ENCODE results near the gene WWTR1.

Gene WWTR1

DNA sequence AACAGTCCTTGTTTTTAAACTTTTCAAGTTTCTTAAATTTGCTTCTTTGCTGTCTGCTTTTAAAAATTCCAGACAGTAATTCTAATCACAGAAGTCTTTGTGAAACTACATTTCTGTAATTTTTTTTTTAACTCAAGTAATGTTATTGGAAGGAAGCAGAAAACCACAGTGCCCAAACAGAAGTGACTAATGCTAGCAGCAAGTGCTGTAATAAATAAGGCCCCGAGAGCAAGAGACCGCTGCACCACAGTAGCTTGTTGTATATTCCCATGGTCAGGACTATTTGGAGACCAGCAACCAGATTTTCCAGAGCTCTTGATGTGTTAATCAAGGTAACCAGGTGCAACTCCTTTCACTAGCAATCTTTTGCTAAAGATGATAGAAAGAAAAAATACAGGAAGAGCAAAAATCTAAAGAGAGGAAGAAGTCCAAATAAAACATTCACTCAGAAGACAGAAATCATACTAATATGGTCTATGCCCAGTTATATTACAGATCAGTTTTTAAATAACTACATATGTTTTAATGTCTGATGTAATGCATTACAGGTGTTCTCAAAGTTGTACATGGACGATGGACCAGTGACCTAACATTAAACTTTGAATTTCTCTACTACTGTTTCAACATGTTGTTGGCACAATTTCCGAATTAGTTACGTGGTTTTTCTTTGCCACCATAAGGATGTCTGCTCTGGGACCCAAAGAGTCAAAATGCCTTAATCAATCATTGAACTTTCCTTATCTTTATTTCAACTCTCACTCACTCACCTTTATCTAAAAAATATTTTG, 36.4 kb downstream of the WWTR1 start:
- DNase-seq = no peak

DNA sequence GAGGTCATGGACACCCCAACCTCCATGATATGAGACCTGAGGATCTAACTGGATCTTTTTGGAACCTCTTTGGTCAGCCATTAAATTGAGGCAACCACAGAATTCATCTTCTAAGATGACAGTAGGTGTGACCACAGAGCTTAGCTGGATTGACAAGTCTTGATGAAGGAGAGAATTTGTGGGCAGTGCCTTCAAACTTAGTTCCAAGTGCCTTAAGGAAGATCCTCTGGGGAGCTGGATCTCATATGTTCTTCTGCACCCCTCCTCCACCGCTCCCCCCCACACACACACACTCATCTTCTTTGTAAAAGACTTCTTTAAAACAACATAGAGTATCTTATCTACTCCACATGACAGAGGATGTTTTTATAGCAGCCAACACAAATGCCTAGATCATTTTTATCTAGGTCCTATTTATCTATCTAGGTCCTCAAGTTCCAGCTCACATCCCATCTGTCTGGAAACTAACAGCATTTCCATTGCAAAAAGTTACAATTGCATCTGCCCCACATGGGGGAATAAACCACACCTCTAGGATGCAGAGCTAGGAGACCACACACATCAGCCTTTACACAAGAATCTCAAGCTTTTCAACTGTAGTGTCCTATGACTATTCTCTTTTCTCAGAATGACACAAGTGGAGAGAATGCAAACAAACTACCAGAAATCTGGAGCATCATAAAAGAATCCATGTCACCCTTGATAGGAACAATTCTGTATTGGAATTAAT, 37.4 kb downstream of the WWTR1 start:
- DNase-seq = no peak

DNA sequence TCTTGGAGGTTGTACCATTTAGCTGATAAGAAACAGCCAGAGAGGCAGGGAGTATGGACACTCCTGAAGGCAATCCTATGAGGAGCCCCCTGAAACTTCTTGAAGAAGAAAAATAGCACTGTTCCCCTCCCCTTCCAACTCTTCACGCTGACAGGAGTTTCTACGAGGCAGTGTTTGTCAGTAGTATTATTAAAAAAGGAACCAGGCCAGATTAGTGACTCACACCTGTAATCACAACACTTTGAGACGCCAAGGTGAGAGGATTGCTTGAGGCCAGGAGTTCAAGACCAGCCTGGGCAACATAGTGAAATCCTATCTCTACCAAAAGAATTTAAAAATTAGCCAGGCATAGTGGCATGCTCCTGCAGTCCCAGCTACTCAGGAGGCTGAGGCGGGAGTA, 38.7 kb downstream of the WWTR1 start:
- no peak for DNase-seq

DNA sequence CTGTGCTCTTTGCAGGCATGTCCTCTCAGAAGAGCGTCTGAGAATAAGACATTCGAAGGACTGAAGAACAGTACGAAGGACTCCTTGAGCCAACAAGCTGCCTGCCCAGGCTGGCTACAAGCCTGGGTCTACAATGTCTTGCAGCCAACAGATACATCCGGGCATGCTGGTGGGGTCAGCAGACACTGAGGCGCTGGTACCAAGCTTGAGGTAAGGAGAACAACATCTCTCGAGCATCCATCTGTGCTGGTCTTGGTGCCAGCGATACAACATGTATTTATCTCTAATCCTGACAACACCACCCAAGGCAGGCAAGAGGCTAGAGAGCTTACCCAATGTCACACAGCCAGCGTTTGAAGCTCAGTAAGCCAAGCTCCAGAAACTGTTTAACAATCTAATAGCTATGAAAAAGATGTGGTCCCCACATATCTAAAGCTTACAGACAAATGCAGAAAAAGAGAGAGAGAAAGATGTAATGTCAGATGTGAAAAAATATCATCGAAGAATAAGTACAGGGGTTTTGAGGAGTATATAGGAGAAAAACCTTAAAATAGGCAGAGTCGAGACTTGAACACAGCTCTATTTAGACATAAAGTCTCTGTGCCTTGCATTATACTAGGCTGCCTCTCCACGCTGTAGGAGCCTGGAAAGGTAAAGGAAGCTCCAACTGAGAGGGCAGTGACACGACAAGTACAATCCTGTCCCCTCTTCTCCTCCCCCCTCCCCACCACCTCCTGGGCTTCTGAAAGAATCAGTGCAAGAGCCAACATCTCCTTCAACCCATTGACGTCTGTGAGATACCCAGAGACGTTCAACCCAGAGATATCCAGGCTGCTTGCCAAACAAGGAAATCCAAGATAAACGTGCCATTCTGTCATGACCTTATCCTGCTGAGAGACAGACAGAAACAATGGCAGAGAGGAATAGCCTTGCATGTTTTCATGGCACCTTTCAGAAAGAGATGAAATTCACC, 39.4 kb downstream of the WWTR1 start:
- no peak for DNase-seq

DNA sequence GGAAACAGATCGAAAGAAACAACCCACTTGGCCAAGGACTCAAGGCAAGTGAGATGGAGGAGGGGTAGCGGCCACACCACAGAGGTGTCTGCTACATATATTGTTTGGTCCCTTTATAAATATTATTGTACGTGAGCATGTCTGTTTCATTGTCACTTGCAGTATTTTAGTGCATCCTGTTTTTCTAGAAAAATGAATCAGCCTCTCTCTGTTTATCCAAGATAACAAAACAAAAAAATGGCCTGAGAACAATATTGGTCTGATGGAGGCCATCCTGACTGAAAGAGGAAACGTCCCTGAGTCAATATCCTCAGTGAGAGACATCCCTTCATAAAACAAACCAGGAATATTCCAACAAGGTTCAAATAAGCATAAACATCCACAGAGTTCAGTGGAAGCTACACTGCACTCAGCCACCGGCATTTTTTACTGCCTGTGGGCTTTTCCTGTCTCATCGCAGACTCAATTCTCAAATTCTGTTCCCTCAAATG, 42.0 kb downstream of the WWTR1 start:
- no peak for DNase-seq

DNA sequence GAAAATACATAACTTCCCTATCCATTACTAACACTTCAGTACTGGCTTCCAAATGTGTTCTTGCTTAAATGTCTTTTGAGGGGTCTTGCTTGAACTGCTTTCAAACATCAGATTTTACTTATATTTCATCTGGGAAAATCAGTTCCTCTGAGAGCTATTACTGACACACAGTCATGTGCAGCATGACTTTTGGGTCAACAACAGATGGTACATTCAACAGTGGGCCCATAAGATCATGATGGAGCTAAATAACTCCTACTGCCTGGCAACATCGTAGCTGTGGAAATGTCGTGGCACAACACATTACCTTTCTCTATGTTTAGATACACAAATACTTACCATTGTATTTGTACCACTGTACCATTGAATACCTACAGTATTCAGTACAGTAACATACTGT, 43.8 kb downstream of the WWTR1 start:
- DNase-seq = no peak

DNA sequence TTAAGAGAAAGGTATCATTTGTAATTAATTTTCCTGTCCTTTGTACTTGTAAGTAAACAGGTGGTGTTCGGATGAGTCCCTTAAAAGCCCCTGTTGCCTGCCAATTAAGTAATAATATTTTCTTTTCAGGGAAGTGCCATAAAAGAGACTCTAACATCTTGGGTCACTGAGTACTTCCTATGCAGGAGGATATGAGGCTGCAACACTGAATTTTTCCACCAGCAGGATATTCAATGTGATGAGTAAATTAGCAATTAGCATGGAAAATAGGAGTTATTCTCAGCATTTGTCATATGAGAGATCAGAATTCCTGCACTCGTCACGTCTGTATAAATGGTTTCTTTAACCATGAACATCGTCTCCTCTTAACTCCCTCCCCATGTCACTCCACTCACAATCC, 45.4 kb downstream of the WWTR1 start:
- DNase-seq = no peak

DNA sequence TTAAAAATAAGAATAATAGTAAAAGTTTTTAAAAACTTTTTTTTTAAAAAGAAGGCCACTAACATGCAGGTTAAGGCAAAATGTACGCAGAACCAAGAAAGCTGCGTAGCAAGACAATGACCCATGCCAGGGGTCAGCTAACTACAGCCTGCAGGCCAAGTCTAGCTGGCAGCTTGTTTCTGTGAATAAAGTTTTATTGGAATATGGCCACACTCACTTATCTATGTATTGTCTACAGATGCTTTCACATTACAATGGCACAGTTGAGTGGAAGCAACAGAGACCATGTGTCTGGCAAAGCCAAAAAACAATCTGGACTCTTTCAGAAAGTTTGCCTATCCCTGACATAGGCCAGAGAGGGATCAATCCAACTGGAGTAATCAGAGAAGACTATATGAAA, 46.7 kb downstream of the WWTR1 start:
- no peak for DNase-seq

DNA sequence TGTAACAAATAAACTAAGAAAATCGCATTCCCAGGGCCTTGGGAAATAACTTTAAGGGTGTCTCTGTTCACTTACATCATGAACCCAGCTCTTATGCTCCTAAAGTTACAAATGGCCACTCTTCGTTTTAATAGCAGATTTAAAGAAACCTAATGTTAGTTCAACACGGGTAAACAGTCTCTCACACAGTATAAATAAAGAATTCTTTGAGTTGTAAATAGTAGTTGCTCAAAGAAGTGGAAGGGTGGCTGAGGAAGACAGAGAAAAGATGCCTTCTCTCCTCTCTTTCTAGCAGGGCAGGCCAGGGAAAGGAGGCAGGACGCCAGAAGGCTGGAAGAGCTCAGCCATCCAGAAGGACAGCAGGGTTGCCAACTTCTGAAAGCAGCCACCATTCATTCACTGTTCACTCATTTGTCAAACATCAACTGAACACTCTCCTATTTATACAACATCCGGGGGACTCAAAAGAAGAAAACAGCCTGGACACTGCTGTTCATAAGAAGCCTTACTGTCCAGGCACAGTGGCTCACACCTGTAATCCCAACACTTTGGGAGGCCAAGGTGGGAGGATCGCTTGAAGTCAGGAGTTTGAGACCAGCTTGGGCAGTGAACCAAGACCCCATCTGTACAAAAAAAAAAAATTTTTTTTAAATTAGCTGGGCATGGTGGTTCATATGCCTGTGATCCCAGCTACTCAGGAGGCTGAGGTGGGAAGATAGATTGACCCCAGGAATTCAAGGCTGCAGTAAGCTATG, 47.3 kb downstream of the WWTR1 start:
- no peak for DNase-seq

DNA sequence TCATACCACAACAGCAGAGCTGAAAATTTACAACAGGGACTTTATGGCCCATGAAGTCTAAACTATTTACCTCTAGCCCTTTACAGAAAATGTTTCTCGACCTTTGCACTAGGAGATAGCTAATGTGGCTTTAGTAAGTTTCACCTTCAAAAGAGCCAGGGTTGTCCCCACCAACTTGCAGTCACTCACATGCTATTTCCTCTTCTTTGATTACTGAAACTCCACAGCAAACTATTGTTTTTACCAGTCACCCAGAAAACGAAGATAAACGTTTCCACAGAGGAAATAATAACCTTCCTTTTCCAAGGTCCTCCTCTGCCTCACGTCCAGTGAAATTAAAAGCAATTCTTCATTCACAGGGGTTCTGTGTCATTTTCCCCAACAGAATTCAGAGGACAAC, 48.2 kb downstream of the WWTR1 start:
- DNase-seq = no peak

DNA sequence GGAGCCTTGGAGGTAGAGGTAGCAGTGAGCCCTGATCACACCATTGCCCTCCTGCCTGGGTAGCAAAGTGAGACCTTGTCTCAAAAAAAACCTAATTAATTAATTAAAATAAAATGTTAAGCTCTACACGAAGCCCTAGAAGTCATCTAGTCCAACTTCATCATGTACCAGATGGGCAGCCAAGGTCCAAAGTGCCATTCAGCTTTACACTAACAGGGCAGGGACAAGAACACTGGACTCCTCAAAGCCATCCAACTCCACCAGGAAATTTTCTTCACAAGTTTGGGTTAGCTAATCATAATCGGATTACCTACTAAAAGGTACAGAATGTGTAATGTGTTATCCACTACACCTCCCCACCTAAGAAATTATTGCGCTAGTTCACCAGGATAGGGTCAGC, 48.8 kb downstream of the WWTR1 start:
- no peak for DNase-seq

DNA sequence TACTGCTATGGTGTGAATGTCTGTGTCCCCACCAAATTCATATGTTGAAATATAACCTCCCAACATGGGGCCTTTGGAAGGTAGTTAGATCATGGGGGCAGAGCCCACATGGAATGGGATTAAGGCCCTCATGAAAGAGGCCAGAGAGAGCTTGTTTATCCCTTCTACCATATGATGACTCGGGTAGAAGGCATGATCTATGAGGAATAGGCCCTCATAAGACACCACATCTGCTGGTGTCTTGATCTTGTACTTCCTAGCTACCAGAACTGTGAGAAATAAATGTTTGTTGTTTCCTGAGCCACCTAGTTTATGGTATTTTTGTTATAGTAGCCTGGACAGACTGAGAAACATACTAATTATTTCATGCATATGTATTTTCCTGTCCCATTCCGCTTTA, 51.9 kb downstream of the WWTR1 start:
- DNase-seq = no peak

DNA sequence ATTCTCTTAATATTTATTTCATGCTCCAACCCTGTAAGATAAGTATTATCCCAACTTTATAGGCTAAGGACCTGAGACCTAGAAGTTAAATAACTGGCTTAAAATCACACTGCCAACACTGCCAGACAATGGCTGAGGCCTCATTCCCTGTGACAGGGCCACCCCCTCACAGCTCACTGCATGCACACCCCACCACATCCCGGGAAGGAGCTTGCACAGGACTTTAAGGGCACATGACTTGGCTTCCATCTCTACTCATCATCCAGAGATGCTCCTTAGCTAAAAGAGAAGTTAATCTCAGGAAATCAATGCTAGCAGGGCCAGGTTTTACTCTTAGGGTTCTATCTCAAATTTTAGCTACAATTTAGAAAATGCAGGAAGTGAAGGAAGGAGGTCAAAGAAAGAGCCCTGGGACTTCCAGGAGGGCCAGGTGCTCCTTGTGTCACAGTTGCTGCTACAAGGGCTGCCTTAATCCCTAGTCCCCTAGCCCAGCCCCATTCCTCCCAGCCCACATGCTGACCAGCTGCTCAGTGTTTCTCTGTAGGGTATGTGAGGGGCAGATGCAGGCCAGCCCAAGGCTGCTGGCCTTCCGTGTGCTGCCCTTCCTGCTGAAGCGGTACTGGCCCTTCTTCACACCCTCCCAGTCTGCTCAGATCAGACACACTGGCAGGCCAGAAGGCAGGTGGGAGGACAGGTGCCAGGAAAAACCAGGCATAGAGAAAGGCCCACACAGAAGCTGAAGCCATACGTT, 53.5 kb downstream of the WWTR1 start:
- DNase-seq = no peak

DNA sequence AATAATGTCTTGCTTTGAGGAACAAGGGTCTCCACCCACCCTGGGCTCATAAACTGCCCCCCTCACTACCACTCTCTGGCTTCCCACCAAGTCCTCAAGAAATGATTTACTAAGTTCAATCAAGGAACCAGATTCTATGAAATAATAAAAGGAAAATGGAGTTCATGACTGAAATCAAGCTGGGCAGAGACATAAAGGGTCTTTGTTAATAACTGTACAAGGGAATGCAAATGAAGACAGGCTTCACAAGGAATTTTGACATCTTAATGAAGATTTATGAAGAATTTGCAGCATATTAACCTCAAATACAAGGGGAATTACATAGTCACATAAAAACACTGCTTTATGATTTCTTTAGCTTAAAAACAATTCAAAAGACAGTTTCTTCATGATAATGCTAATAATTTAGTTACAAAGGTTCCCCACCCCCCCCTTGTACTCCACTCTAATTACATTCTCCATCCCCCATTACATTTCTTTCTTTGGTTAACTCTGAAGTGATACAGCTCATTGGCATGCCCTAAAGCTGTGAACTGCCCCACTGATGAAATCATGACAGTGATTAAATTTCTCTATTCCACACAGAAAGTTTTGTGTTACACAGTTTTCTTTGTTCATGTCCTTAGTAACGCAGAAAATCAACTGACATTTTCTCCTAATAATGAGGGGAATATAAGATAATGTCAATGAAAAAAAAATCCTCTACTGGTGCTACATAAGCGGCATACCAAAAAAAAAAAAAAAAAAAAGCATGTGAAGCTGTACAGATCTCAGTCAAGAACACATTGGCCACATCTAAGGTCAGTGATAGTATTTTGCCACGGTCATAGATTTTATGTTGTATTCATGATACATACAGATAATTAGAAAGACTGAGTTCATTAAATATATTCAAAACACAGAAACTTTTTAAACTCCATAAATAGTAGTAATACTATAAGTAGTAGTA, 54.4 kb downstream of the WWTR1 start:
- no peak for DNase-seq

DNA sequence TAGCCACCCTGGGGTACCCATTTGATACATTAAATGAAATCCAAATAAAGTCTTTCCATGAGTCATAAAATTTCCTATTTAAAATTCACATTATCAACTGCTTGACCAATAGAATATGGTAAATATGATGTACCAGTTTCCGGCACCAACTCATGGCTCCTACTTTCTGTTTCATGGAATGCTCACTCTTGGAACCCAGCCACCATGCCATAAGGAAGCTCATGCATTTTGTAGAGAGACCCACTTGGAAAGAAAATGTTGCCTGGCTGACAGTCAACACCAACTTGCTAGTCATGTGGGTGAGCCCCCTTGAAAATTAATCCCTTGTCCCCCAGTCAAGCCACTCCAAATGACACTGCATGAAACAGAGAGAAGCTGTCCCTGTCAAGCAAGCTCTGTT, 57.2 kb downstream of the WWTR1 start:
- no peak for DNase-seq

DNA sequence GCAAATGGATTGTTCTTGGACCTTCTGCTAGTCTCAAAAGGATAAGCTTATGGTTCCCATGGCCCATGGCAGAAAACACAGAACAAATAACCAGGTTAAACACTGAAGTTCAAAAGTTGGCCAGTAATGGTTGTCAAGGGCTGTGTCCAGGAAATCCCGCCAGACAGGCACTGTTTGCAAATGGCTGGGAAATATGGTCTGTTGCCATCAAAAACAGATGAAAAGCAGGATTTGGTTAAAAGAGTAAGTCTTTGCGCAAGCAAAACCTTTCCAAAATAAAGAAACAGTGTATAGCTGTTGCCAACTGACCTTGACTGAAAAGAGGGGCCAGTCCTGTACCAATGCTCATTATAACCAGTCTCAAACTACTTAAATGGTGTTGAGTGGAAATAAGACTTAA, 58.6 kb downstream of the WWTR1 start:
- DNase-seq = no peak

DNA sequence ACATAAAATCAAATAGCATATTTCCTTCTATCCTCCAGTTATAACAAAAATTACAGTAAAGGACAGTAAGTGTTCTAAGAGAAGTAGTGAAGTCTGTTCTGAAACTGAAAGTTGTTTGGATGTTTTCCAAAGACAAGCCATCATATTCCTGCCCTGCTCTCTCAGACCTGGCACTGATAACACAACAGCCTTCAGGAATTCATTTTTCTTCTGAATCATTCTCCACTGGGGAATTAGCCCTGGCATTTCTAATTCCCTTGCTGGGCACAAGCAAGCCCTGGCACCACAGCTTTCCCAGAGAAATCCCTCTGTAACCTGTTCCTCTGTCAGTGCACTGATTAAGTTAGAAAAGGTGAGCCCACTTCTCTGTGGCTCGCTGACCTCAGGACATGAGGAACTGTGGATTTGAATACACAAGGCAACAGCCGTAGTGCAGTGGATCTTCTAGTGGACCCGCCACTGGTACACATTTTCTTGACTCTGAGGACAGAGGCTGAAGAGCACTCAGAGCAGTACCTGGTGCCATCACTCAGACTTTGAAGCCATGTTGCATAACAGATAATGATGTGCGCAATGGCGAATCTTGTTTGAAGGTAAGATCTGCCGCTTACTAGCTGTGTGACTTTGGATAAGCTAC, 61.6 kb downstream of the WWTR1 start:
- DNase-seq = no peak

DNA sequence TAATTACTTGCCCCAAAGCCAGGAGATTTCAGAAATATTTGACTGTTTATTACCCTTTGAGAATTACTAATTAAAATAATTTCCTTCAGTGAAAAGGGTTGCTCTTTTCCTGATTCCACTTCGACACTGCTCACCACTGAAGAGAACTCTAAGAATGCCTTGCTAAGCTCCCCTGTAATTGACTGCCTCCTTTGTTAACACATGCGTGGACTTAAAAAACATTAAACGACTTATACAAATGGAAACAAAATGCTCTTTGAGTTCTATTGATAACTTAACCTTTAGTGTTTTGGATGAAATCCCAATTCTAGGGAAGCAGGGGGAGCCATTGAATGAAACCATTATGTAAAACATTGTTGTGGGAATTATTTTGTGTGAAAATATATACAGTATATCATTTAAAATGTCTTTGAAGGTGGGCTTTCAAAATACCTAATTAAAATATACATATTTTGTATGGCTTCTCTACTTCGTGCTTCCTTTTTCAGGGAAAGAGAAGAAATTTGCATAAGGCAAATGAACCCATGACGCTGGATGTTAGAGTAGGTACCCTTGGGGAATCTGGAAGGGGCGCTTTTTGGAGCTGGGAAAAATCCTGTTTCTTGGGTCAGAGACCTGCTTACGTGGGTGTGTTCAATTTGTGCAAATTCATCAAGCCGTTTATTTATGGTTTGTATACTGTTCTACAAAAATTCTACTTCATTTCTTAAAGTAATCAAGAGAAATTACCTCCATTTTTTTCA, 64.2 kb downstream of the WWTR1 start:
- DNase-seq = no peak

DNA sequence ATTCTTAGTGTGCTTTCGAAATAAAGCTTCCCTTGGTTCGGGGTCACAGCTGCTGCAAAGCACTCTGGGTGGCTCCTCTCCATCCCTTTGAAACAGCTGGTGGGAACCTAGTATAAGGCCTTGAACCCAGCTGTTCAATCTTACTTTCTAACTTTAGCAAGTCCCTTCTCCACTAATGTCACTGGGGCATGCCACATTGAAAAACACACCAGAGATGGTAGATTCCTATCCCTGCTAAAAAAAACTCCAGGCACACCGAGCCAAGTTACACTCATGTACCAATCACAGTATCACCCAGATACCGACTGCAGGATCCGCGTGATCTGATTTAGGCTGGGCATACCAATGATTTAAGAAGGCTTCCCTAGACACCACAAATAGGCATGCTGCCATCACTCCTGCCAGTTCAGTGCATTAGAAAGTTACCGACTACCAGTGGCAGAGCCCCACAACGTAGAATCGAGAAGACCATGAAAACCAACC, 65.0 kb downstream of the WWTR1 start:
- no peak for DNase-seq

Data from DMS153 (cell line).